Ramos (cell line): Measurements from ENCODE around the gene POLR1D.

Experiments used
- in situ Hi-C: fragments of 300-500 bp; cut with MboI; formaldehyde crosslinking; loops from one replicate; pipeline ENCODE4 v1.14.3; 2022; ENCODE audit warnings: low sequenced_read_pairs; ENCODE audit not compliant: unreplicated experiment

The POLR1D gene

GRCh38 chr13:27636589-27637288 is 15.0 kb downstream of the POLR1D start:
- in situ Hi-C loops: no loop called here

- in situ Hi-C loops: no loop called here
Observed at GRCh38 chr13:27637289-27637626, 15.6 kb downstream of the POLR1D start.

- in situ Hi-C loops: no loop called here
Observed at GRCh38 chr13:27638001-27638400, 16.3 kb downstream of the POLR1D start.

GRCh38 chr13:27638521-27638920 is 16.8 kb downstream of the POLR1D start:
- in situ Hi-C loops: no loop called here

- in situ Hi-C loops: no loop called here
Observed at GRCh38 chr13:27639186-27639585, 17.5 kb downstream of the POLR1D start.

GRCh38 chr13:27641711-27642502 is 20.2 kb downstream of the POLR1D start:
- in situ Hi-C loops: no loop called here

GRCh38 chr13:27643334-27644132 is 21.8 kb downstream of the POLR1D start:
- in situ Hi-C loops: no loop called here

GRCh38 chr13:27644302-27644701 is 22.6 kb downstream of the POLR1D start:
- in situ Hi-C loops: no loop called here

- in situ Hi-C loops: no loop called here
Observed at GRCh38 chr13:27650312-27650711, 28.6 kb downstream of the POLR1D start.

- in situ Hi-C loops: no loop called here
Observed at GRCh38 chr13:27654059-27654458, 32.4 kb downstream of the POLR1D start.

GRCh38 chr13:27654816-27655215 is 33.1 kb downstream of the POLR1D start:
- in situ Hi-C loops: no loop called here

- in situ Hi-C loops: no loop called here
Observed at GRCh38 chr13:27657724-27658123, 36.0 kb downstream of the POLR1D start.

- in situ Hi-C loops: no loop called here
Observed at GRCh38 chr13:27658546-27658945, 36.9 kb downstream of the POLR1D start.

GRCh38 chr13:27659145-27659865 is 37.6 kb downstream of the POLR1D start:
- in situ Hi-C loops: no loop called here

GRCh38 chr13:27660511-27660910 is 38.8 kb downstream of the POLR1D start:
- in situ Hi-C loops: no loop called here

- in situ Hi-C loops: no loop called here
Observed at GRCh38 chr13:27661017-27661416, 39.3 kb downstream of the POLR1D start.

GRCh38 chr13:27662738-27663470 is 41.2 kb downstream of the POLR1D start:
- in situ Hi-C loops: no loop called here

- in situ Hi-C loops: no loop called here
Observed at GRCh38 chr13:27663947-27664346, 42.3 kb downstream of the POLR1D start.

GRCh38 chr13:27665333-27665732 is 43.6 kb downstream of the POLR1D start:
- in situ Hi-C loops: no loop called here

- in situ Hi-C loops: no loop called here
Observed at GRCh38 chr13:27665761-27666160, 44.1 kb downstream of the POLR1D start.
